Raji (cell line): ENCODE results near the gene SMLR1.

Experiments
- POLR2A ChIP-seq: IDR thresholded peaks from 2 replicates; pipeline ENCODE4 v1.6.1; 2011; ENCODE audit warnings: low read depth, low read length, control low read depth; ENCODE audit not compliant: insufficient read depth

Gene SMLR1

GRCh38 chr6:130811932-130812331, 15.3 kb upstream of the SMLR1 start:
- TF ChIP-seq POLR2A: no peak

DNA sequence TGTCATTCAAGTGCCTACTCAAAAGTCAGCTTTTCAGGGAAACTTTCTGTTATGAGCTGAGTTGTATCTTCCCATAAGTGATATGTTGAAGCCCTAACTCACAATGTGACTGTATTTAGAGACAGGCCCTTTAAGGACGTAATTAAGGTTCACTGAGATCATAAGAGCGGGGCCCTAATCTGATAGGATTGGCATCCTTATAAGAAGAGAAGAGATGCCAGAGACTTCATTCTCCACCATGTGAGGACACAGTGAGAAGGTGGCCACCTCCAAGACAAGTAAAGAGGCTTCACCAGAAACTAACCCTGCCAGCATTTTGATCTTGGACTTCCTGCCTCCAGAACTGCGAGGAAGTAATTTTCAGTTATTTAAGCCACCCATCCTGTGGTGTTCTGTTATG, 12.7 kb upstream of the SMLR1 start:
- TF ChIP-seq POLR2A: no peak

- no peak for TF ChIP-seq POLR2A
Measured at GRCh38 chr6:130815200-130816071, 11.8 kb upstream of the SMLR1 start.

- TF ChIP-seq POLR2A: no peak
Measured at GRCh38 chr6:130822736-130823135, 4.5 kb upstream of the SMLR1 start.

DNA sequence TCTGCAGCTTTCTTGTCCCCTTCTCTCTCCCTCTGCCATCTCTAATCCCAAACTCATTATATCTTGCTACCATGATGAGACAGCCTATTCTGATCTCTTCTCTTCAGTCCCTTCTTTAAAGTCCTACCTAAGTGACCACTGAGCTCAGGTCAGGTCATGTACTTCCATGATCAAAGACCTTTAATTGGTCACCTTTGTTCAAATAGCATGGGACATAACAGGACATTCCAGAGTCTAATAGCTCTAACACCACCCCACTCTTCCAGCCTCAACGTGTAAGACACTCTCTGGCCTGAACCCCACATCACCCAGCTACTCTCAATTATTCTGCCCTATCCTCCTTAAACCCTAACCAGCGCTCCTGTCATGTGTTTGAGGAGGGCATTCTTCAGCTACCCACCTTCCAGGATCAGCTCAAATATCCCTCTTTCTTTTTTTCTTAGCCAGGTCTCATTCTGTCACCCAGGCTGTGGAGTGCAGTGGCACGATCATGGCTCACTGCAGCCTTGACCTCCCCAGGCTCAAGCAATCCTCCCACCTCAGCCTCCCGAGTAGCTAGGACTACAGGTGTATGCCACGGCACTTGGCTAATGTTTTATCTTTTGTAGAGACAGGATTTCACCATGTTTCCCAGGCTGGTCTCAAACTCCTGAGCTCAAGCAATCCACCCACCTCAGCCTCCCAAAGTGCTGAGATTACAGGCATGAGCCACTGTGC, 2.1 kb upstream of the SMLR1 start:
- TF ChIP-seq POLR2A: no peak

GRCh38 chr6:130825772-130826441, 1.3 kb upstream of the SMLR1 start:
- TF ChIP-seq POLR2A: no peak

DNA sequence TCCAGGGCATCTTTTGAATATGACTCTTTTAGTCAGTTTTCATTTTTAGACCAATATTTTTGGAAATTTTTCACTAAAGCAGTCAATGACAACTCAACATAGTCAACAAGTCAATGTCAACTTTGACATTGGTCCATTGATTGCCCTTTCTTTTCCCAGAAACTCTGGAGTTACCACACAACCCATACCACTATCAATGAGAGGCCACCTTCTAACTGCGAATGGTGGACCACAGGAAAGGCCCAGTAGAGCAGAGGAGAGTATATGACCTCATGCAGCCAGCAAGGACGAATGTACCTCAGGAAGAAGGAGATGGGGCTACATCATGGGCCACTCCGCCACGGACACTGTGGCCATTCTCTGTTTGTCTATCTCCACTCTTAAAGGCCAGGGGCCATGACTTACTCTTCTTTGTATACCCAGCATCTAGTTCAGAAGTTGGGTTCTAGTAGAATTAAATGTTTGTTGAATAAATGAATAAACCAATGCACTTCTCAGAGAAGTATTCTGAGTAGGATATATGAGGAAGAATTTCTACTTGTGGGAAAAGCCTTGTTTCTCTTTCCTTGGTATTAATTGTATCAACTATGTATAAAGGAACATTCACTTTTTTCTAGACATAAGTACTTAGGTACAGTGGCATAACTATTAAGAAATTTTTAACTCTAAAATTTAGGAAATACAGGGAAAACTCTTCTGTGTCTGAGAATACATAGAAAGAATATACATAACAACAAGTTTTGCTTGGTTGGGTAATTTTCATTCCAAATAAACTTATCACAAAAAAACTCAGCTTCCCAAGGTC, 562 bp upstream of the SMLR1 start:
- no peak for TF ChIP-seq POLR2A

GRCh38 chr6:130829333-130829910, 2.2 kb downstream of the SMLR1 start:
- TF ChIP-seq POLR2A: no peak

DNA sequence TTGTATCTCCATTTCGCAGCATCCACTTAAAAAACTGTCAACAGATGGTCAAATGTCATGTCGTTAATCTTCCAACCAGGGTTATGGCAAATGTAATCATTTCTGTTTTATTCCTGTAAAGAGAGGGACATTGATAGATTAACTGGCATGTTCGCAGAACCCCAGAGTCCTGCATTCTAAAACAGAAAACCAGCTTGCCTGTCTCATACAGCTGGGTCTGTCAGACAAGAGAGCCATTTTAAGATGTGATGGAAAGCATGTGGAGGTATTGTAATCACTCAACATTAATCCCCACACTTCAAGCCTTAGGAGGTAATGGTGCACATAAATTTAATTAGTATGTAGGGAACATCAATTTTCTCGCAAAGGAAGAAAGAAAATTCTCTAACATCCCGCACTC, 4.4 kb downstream of the SMLR1 start:
- no peak for TF ChIP-seq POLR2A

DNA sequence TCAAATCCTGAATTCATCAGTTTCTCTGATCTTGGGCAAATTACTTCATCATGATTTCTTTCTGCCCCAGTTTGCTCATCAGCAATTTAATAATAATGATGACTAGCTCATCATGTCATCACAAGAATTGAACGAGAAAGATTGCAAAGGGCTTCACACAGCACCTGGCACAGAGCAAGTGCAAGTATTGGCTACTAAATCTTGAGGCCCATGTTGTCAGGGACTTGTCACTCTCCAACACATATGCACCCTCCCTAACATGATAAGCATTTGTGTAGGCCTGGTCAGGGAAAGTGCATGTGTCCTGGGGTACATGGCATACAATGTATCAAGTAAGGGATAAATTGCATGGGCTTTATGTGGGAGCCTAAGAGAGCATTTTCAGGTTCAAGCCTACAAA, 6.4 kb downstream of the SMLR1 start:
- TF ChIP-seq POLR2A: no peak

GRCh38 chr6:130834482-130835251, 7.5 kb downstream of the SMLR1 start:
- no peak for TF ChIP-seq POLR2A

DNA sequence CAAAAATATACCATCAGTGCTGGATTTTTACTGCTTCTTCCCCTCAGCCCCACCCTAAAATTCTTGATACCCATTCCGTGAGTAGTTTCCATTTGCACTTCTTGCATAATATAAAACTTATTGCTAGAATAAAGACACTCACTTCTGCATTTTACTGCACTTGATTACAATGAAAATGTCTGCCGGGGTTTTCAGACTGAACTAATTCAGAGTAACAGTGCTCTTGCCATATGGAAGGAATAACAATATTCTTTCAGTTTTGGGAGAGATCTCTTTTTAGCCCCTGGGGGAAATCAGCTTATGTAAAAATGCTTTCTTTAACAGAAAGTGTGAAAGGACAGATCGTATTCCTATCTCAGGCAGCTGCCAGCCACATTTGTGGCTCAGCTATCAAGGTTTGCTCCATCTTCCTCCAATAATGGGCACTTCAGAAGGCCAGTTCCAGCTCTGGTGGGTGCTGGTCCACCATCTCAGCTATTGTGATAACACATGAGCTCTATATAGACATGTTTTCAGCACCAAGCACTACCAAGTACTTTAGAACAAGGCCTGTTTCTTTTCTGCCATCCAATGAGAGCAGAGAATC, 8.9 kb downstream of the SMLR1 start:
- no peak for TF ChIP-seq POLR2A

- no peak for TF ChIP-seq POLR2A
Measured at GRCh38 chr6:130837067-130837466, 9.9 kb downstream of the SMLR1 start.
